ENCODE data around the gene FBXO30. TPM values are rescaled to one million over a fixed set of nuclear protein-coding genes. Genes with fewer than 3 reads are reported as not detected.

The FBXO30 gene
- total and polyA plus RNA-seq, 9 of the 15 experiments (the other 6 are each of a cell fraction or from before 2014, with no cell fraction given): 3.6 to 12.8 (median 7.1) TPM

DNA sequence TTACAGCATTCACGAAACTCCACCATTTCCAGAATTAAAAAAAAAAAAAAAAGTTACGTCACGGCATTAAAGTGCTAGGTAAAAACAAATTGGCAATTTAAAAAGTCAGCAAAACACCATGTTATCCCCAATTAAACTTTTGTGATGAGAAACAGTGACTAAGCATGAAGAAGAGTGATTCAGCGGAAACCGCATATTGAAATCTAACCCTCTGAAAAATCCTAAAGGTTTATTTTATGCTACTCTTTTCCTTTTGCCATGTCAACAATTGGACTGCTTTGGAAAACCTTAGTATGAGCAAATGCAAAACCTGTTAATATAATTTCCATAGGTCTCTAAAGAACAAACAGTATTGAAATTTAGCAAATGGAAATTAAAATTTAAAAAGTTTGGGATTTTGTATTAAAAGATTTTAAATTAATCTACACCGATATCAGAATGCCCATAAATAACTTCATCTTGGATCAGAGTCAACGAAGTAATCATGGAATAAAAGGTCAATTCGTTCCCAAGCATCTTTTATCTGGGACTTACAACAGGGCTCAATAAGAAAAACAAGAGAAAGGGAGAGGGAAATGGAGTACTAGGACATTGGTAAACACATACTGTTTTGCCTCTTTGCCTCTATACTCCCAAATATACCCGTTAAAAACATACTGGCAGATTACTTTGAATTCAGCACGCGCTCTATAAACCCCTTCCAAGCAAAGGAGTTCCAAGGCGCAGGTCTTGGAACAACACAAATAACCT, 1.1 kb downstream of the FBXO30 start (continued):
- no peak for TF ChIP-seq GTF2B (IDR thresholded peaks at IDR 0.05; ENCODE audit: extremely low read depth, insufficient read length)
- no peak for TF ChIP-seq ZNF263 (CRISPR knock-in tag; IDR thresholded peaks at IDR 0.05; ENCODE audit: borderline replicate concordance)
- no peak for TF ChIP-seq MCM5 (IDR thresholded peaks at IDR 0.05; ENCODE audit: low read depth)
- TF ChIP-seq PPARD (CRISPR knock-in tag; IDR thresholded peaks at IDR 0.05): no peak
- TF ChIP-seq HDAC3 (IDR thresholded peaks at IDR 0.05; ENCODE audit: borderline replicate concordance, partially characterized antibody): no peak
- TF ChIP-seq KDM4B (IDR thresholded peaks at IDR 0.05; ENCODE audit: borderline replicate concordance in 2 of 2, low read depth in 1 of 2): 0 out of 4 replicates have a peak, but pooled peaks of 1 of the 2 experiments have one; percentile 85
- no peak for TF ChIP-seq ZFX (CRISPR knock-in tag; IDR thresholded peaks at IDR 0.05)
- no peak for TF ChIP-seq BCL6 (CRISPR knock-in tag; IDR thresholded peaks at IDR 0.05)
- TF ChIP-seq ILF3 (IDR thresholded peaks at IDR 0.05; ENCODE audit: borderline replicate concordance): 0 out of 2 replicates have a peak, but pooled peaks have one; percentile 42
- peak; percentile 99 for TF ChIP-seq MAFG (tag; conservative IDR thresholded peaks at IDR 0.05)
- no peak for TF ChIP-seq XRCC3 (IDR thresholded peaks at IDR 0.05)
- TF ChIP-seq ARID2 (IDR thresholded peaks at IDR 0.05): no peak
- no peak for TF ChIP-seq SLC30A9 (CRISPR knock-in tag; IDR thresholded peaks at IDR 0.05)
- TF ChIP-seq PTTG1 (tag; IDR thresholded peaks at IDR 0.05; ENCODE audit: low read depth): no peak
- TF ChIP-seq ZHX1 (conservative IDR thresholded peaks at IDR 0.05; ENCODE audit: low read length): no peak
- TF ChIP-seq ARID3A (IDR thresholded peaks at IDR 0.05; ENCODE audit: borderline replicate concordance, low read depth, low read length): peak; percentile 89
- TF ChIP-seq ZNF23 (CRISPR knock-in tag; IDR thresholded peaks at IDR 0.05): no peak
- no peak for TF ChIP-seq PCBP2 (IDR thresholded peaks at IDR 0.05; ENCODE audit: low read depth, low read length, poor library complexity, severe bottlenecking)
- no peak for TF ChIP-seq CHD1 (IDR thresholded peaks at IDR 0.05; ENCODE audit: low read length)
- no peak for TF ChIP-seq STAG1 (CRISPR knock-in tag; IDR thresholded peaks at IDR 0.05; ENCODE audit: borderline replicate concordance)
- no peak for TF ChIP-seq ASH1L (IDR thresholded peaks at IDR 0.05; ENCODE audit: borderline replicate concordance, low read depth, partially characterized antibody)

Measured in K562 (cell line).